HEK293 (cell line): ENCODE data around the gene TMEM181.

Experiments used
- CTCF ChIA-PET: fragments of 350-600 bp; formaldehyde crosslinking; extraction: SDS; loops from one replicate; lab custom pipeline; 2021; ENCODE audit warnings: antibody characterized with exemption; lab: Yijun Ruan, JAX
- POLR2A ChIA-PET: fragments of 300-600 bp; formaldehyde crosslinking; extraction: SDS; loops from one replicate; lab custom pipeline; 2020; ENCODE audit warnings: antibody characterized with exemption, inconsistent platforms; lab: Yijun Ruan, JAX
- H3K27ac ChIP-seq: fragments of 200-500 bp; sonication (Bioruptor generic); 2 replicates; pipeline ENCODE4 v1.5.1; 2014; ENCODE audit warnings: low read depth, low read length, control low read depth, inconsistent platforms; ENCODE audit errors: extremely low read depth
- H3K36me3 ChIP-seq, 2 experiments: fragments of 200-500 bp in 1 of 2; sonication (Bioruptor generic) in 1 of 2; 1 replicate in 1 of 2; 2 replicates in 1 of 2; pipeline ENCODE4 v1.5.1; 2014 to 2017; ENCODE audit warnings: inconsistent platforms in 2 of 2, low read length in 2 of 2; ENCODE audit not compliant: control insufficient read depth in 2 of 2, insufficient read depth in 1 of 2
- H3K4me1 ChIP-seq: fragments of 200-500 bp; sonication (Bioruptor generic); 2 replicates; pipeline ENCODE4 v1.5.1; 2014; ENCODE audit warnings: mild to moderate bottlenecking, low read length, inconsistent platforms; ENCODE audit not compliant: control insufficient read depth, insufficient read depth
- H3K4me3 ChIP-seq: 2 replicates; pipeline ENCODE4 v1.5.1; 2011; ENCODE audit warnings: low read depth, mild to moderate bottlenecking, control low read depth, low read length, moderate library complexity
- H3K9me3 ChIP-seq: fragments of 200-500 bp; sonication (Bioruptor generic); 2 replicates; pipeline ENCODE4 v1.5.1; 2014; ENCODE audit warnings: low read depth, low read length, inconsistent platforms; ENCODE audit not compliant: control insufficient read depth, insufficient read depth
- EGR2 ChIP-seq: fragments of 450-650 bp; formaldehyde crosslinking; IDR thresholded peaks from 2 replicates; pipeline ENCODE4 v1.5.1; 2016; ENCODE audit warnings: low read depth, missing biosample characterization, missing genetic modification characterization
- GLI4 ChIP-seq: fragments of 450-650 bp; formaldehyde crosslinking; IDR thresholded peaks from 2 replicates; pipeline ENCODE4 v1.5.1; 2016; ENCODE audit warnings: missing biosample characterization, missing genetic modification characterization
- GLIS1 ChIP-seq: fragments of 450-650 bp; formaldehyde crosslinking; IDR thresholded peaks from 2 replicates; pipeline ENCODE4 v1.5.1; 2016; ENCODE audit warnings: missing biosample characterization, missing genetic modification characterization
- SP3 ChIP-seq: fragments of 450-650 bp; formaldehyde crosslinking; IDR thresholded peaks from 2 replicates; pipeline ENCODE4 v1.5.1; 2016; ENCODE audit warnings: missing biosample characterization, missing genetic modification characterization
- WT1 ChIP-seq: fragments of 450-650 bp; formaldehyde crosslinking; IDR thresholded peaks from 2 replicates; pipeline ENCODE4 v1.5.1; 2016; ENCODE audit warnings: missing biosample characterization, missing genetic modification characterization
- ZBTB17 ChIP-seq: fragments of 450-650 bp; formaldehyde crosslinking; IDR thresholded peaks from 2 replicates; pipeline ENCODE4 v1.5.1; 2016; ENCODE audit warnings: missing biosample characterization, missing genetic modification characterization
- ZNF184 ChIP-seq: fragments of 450-650 bp; IDR thresholded peaks from 2 replicates; pipeline ENCODE4 v1.5.1; 2018; ENCODE audit warnings: missing biosample characterization, mild to moderate bottlenecking, missing genetic modification characterization
- ZNF23 ChIP-seq: fragments of 450-650 bp; formaldehyde crosslinking; IDR thresholded peaks from 2 replicates; pipeline ENCODE4 v1.5.1; 2016; ENCODE audit warnings: missing biosample characterization, missing genetic modification characterization, borderline replicate concordance
- ZNF423 ChIP-seq: fragments of 450-650 bp; formaldehyde crosslinking; IDR thresholded peaks from 2 replicates; pipeline ENCODE4 v1.5.1; 2016; ENCODE audit warnings: missing biosample characterization, missing genetic modification characterization
- ZNF433 ChIP-seq: fragments of 450-650 bp; formaldehyde crosslinking; IDR thresholded peaks from 2 replicates; pipeline ENCODE4 v1.5.1; 2016; ENCODE audit warnings: missing biosample characterization, missing genetic modification characterization, low read depth
- ZNF544 ChIP-seq: fragments of 450-650 bp; formaldehyde crosslinking; IDR thresholded peaks from 2 replicates; pipeline ENCODE4 v1.5.0; 2017; ENCODE audit warnings: missing biosample characterization, missing genetic modification characterization
- ZNF596 ChIP-seq: fragments of 450-650 bp; IDR thresholded peaks from 2 replicates; pipeline ENCODE4 v1.5.0; 2018; ENCODE audit warnings: missing biosample characterization, mild to moderate bottlenecking, missing genetic modification characterization, moderate library complexity
- ZNF747 ChIP-seq: fragments of 450-650 bp; formaldehyde crosslinking; IDR thresholded peaks from 2 replicates; pipeline ENCODE4 v1.5.1; 2016; ENCODE audit warnings: missing biosample characterization, missing genetic modification characterization
- TF ChIP-seq, protein P1 (sequence below): fragments of 450-650 bp; formaldehyde crosslinking; IDR thresholded peaks from 2 replicates; pipeline ENCODE4 v1.5.1; 2017; ENCODE audit warnings: missing biosample characterization, missing genetic modification characterization
- TF ChIP-seq, protein P2 (sequence below): sonication (generic); formaldehyde crosslinking; IDR thresholded peaks from 2 replicates; pipeline ENCODE4 v1.8.1; 2022; ENCODE audit warnings: mild to moderate bottlenecking, moderate library complexity, missing genetic modification reagents
- TF ChIP-seq, protein P3 (sequence below): fragments of 450-650 bp; IDR thresholded peaks from 2 replicates; pipeline ENCODE4 v1.5.1; 2018; ENCODE audit warnings: missing biosample characterization, mild to moderate bottlenecking, missing genetic modification characterization
- TF ChIP-seq, protein P4 (sequence below): fragments of 450-650 bp; formaldehyde crosslinking; IDR thresholded peaks from 2 replicates; pipeline ENCODE4 v1.5.1; 2016; ENCODE audit warnings: missing biosample characterization, missing genetic modification characterization
- TF ChIP-seq, protein P5 (sequence below): fragments of 450-650 bp; formaldehyde crosslinking; IDR thresholded peaks from 2 replicates; pipeline ENCODE4 v1.5.1; 2016; ENCODE audit warnings: missing biosample characterization, missing genetic modification characterization, low read depth
- TF ChIP-seq, protein P6 (sequence below): fragments of 450-650 bp; formaldehyde crosslinking; IDR thresholded peaks from 2 replicates; pipeline ENCODE4 v1.5.1; 2016; ENCODE audit warnings: missing biosample characterization, missing genetic modification characterization

TMEM181 gene

DNA sequence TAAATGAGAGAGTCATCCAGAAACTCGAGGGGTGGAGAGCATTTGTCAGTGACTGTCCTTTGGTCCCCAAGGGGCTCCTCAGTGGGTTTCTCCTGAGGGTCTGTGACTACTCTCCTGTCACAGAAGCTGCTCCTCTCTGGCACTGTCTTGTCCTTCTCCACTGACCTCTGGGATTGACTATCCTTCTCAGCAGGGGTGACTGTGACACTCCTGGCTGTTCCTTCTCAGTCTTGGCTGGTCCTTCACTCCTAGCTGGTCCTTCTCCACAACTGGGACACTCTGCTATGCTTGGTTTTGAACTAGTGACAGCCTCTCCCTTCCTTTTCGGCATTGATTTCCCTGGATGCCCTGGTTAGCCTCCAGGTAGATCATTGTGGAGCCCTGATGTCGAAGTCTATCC, 51.1 kb downstream of the TMEM181 start:
- peaks cover 11 to 95% of the 10 kb centered on the region in 2 experiments; a peak in 2 of 3 replicates for H3K36me3 ChIP-seq
- H3K4me1 ChIP-seq, result no peaks in the 10 kb centered on the region
- TF ChIP-seq EGR2 (tag by site-specific recombination), result no peak
- TF ChIP-seq ZNF596 (tag by site-specific recombination), result no peak
- TF ChIP-seq ZNF423 (tag by site-specific recombination), result no peak
- no peak for TF ChIP-seq ZNF747 (tag by site-specific recombination)
- TF ChIP-seq, protein P1, sequence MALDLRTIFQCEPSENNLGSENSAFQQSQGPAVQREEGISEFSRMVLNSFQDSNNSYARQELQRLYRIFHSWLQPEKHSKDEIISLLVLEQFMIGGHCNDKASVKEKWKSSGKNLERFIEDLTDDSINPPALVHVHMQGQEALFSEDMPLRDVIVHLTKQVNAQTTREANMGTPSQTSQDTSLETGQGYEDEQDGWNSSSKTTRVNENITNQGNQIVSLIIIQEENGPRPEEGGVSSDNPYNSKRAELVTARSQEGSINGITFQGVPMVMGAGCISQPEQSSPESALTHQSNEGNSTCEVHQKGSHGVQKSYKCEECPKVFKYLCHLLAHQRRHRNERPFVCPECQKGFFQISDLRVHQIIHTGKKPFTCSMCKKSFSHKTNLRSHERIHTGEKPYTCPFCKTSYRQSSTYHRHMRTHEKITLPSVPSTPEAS, result no peak
- TF ChIP-seq GLIS1 (tag by site-specific recombination), result no peak
- no peak for TF ChIP-seq WT1 (tag by site-specific recombination)
- TF ChIP-seq, protein P2, sequence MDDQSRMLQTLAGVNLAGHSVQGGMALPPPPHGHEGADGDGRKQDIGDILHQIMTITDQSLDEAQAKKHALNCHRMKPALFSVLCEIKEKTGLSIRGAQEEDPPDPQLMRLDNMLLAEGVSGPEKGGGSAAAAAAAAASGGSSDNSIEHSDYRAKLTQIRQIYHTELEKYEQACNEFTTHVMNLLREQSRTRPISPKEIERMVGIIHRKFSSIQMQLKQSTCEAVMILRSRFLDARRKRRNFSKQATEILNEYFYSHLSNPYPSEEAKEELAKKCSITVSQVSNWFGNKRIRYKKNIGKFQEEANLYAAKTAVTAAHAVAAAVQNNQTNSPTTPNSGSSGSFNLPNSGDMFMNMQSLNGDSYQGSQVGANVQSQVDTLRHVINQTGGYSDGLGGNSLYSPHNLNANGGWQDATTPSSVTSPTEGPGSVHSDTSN (CRISPR knock-in tag), result no peak
- TF ChIP-seq, protein P3, sequence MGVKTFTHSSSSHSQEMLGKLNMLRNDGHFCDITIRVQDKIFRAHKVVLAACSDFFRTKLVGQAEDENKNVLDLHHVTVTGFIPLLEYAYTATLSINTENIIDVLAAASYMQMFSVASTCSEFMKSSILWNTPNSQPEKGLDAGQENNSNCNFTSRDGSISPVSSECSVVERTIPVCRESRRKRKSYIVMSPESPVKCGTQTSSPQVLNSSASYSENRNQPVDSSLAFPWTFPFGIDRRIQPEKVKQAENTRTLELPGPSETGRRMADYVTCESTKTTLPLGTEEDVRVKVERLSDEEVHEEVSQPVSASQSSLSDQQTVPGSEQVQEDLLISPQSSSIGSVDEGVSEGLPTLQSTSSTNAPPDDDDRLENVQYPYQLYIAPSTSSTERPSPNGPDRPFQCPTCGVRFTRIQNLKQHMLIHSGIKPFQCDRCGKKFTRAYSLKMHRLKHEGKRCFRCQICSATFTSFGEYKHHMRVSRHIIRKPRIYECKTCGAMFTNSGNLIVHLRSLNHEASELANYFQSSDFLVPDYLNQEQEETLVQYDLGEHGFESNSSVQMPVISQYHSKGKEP (tag by site-specific recombination), result no peak
- no peak for TF ChIP-seq ZBTB17
- TF ChIP-seq GLI4 (tag by site-specific recombination), result no peak
- TF ChIP-seq, protein P4, sequence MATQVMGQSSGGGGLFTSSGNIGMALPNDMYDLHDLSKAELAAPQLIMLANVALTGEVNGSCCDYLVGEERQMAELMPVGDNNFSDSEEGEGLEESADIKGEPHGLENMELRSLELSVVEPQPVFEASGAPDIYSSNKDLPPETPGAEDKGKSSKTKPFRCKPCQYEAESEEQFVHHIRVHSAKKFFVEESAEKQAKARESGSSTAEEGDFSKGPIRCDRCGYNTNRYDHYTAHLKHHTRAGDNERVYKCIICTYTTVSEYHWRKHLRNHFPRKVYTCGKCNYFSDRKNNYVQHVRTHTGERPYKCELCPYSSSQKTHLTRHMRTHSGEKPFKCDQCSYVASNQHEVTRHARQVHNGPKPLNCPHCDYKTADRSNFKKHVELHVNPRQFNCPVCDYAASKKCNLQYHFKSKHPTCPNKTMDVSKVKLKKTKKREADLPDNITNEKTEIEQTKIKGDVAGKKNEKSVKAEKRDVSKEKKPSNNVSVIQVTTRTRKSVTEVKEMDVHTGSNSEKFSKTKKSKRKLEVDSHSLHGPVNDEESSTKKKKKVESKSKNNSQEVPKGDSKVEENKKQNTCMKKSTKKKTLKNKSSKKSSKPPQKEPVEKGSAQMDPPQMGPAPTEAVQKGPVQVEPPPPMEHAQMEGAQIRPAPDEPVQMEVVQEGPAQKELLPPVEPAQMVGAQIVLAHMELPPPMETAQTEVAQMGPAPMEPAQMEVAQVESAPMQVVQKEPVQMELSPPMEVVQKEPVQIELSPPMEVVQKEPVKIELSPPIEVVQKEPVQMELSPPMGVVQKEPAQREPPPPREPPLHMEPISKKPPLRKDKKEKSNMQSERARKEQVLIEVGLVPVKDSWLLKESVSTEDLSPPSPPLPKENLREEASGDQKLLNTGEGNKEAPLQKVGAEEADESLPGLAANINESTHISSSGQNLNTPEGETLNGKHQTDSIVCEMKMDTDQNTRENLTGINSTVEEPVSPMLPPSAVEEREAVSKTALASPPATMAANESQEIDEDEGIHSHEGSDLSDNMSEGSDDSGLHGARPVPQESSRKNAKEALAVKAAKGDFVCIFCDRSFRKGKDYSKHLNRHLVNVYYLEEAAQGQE (tag by site-specific recombination), result no peak
- TF ChIP-seq, protein P5, sequence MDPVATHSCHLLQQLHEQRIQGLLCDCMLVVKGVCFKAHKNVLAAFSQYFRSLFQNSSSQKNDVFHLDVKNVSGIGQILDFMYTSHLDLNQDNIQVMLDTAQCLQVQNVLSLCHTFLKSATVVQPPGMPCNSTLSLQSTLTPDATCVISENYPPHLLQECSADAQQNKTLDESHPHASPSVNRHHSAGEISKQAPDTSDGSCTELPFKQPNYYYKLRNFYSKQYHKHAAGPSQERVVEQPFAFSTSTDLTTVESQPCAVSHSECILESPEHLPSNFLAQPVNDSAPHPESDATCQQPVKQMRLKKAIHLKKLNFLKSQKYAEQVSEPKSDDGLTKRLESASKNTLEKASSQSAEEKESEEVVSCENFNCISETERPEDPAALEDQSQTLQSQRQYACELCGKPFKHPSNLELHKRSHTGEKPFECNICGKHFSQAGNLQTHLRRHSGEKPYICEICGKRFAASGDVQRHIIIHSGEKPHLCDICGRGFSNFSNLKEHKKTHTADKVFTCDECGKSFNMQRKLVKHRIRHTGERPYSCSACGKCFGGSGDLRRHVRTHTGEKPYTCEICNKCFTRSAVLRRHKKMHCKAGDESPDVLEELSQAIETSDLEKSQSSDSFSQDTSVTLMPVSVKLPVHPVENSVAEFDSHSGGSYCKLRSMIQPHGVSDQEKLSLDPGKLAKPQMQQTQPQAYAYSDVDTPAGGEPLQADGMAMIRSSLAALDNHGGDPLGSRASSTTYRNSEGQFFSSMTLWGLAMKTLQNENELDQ, result no peak
- no peak for TF ChIP-seq ZNF184 (tag by site-specific recombination)
- no peak for TF ChIP-seq ZNF433
- no peak for TF ChIP-seq ZNF544 (tag by site-specific recombination)
- TF ChIP-seq, protein P6, sequence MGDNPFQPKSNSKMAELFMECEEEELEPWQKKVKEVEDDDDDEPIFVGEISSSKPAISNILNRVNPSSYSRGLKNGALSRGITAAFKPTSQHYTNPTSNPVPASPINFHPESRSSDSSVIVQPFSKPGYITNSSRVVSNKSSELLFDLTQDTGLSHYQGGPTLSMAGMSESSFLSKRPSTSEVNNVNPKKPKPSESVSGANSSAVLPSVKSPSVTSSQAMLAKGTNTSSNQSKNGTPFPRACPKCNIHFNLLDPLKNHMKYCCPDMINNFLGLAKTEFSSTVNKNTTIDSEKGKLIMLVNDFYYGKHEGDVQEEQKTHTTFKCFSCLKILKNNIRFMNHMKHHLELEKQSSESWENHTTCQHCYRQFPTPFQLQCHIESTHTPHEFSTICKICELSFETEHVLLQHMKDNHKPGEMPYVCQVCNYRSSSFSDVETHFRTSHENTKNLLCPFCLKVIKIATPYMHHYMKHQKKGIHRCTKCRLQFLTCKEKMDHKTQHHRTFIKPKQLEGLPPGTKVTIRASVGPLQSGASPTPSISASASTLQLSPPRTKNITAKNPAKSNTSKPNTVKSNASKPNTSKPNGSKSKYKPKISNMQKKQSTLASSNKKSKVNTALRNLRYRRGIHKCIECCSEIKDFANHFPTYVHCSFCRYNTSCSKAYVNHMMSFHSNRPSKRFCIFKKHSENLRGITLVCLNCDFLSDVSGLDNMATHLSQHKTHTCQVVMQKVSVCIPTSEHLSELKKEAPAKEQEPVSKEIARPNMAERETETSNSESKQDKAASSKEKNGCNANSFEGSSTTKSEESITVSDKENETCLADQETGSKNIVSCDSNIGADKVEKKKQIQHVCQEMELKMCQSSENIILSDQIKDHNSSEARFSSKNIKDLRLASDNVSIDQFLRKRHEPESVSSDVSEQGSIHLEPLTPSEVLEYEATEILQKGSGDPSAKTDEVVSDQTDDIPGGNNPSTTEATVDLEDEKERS (tag by site-specific recombination), result no peak
- TF ChIP-seq SP3 (tag by site-specific recombination), result no peak
- no peak for TF ChIP-seq ZNF23 (tag by site-specific recombination)
- H3K27ac ChIP-seq, result no peak overlapping the region
- no peak overlapping the region for H3K4me3 ChIP-seq
- no peaks in the 10 kb centered on the region for H3K9me3 ChIP-seq
- POLR2A ChIA-PET, result no interaction called here
- CTCF ChIA-PET, result interaction anchor here (0.6 to 1.6 kb wide), 3 partner anchors 390 to 411 kb away, joined by 3 to 9 read pairs (median 5); no protein-coding TSS in a partner anchor
